ENCODE data around the gene PLG.

The PLG gene

DNA sequence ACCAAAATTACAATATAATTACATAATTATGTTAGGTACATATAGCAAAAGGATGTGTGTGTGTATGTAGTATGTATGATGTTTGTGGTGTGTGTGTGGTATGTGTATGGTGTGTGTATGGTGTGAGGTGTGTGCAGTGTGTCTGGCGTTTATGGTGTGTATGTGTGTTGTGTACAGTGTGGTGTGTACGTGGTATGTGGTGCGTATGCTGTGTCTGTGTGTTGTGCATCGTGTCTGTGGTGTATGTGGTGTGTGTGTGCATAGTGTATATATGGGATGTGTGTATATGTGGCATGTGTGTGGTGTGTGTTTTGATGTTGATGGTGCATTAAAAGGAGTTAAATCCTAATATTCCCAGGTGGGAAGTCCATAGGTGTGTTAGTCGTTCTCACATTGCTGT, 62.8 kb downstream of the PLG start:
- H3K79me2 ChIP-seq (ENCODE audit: low read length) = no peaks in the 10 kb centered on the region
- H3F3A ChIP-seq (ENCODE audit: insufficient read depth, low read length) = no peaks in the 10 kb centered on the region
- H3K27ac ChIP-seq (ENCODE audit: low read length) = no peak overlapping the region
- DNase-seq = no peak
- no peaks in the 10 kb centered on the region for H3K36me3 ChIP-seq (replicated peaks; ENCODE audit: insufficient read depth, low read length)
- TF ChIP-seq EZH2 (optimal IDR thresholded peaks at IDR 0.05; ENCODE audit: low read depth, low read length) = no peak
- TF ChIP-seq, protein P1, sequence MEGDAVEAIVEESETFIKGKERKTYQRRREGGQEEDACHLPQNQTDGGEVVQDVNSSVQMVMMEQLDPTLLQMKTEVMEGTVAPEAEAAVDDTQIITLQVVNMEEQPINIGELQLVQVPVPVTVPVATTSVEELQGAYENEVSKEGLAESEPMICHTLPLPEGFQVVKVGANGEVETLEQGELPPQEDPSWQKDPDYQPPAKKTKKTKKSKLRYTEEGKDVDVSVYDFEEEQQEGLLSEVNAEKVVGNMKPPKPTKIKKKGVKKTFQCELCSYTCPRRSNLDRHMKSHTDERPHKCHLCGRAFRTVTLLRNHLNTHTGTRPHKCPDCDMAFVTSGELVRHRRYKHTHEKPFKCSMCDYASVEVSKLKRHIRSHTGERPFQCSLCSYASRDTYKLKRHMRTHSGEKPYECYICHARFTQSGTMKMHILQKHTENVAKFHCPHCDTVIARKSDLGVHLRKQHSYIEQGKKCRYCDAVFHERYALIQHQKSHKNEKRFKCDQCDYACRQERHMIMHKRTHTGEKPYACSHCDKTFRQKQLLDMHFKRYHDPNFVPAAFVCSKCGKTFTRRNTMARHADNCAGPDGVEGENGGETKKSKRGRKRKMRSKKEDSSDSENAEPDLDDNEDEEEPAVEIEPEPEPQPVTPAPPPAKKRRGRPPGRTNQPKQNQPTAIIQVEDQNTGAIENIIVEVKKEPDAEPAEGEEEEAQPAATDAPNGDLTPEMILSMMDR (IDR thresholded peaks at IDR 0.05; ENCODE audit: low read length) = no peak
- TF ChIP-seq EZH2phosphoT487 (IDR thresholded peaks at IDR 0.05; ENCODE audit: low read length) = no peak
- H2AFZ ChIP-seq (ENCODE audit: low read length) = no peak overlapping the region
- H3K4me2 ChIP-seq (ENCODE audit: low read depth, low read length) = no peak overlapping the region
- no peaks in the 10 kb centered on the region for H3K9me2 ChIP-seq (replicated peaks; ENCODE audit: insufficient read depth, low read length)
- no peaks in the 10 kb centered on the region for H4K20me1 ChIP-seq (ENCODE audit: insufficient read depth, low read length)
- no peaks in the 10 kb centered on the region for H3K9me3 ChIP-seq (replicated peaks; ENCODE audit: insufficient read depth, low read length)
- H3K27me3 ChIP-seq (replicated peaks; ENCODE audit: insufficient read depth, low read length) = no peaks in the 10 kb centered on the region
- no peak overlapping the region for H3K4me3 ChIP-seq (ENCODE audit: low read length)
- no peak overlapping the region for H3K9ac ChIP-seq (ENCODE audit: low read length)
- no peaks in the 10 kb centered on the region for H3K4me1 ChIP-seq (ENCODE audit: low read length)

DNA sequence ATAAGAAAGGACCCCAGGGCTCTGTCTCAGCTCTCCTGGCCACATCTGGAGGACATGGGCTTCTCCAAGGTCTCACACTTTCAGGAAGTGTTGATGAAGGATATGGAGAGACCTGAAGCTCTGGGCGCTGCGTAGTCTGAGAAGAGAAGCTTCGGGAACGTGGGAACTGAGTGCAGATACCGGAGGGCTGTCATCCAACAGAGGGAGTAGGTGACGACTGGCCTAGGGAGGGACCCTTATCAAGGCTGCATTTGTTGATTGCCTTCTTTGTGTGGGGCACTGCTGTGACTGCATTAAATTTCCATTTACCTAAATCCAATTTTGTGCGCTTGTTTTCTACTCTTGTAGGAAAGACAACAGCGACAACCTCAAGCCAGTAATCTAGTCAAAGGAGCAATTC, 63.4 kb downstream of the PLG start:
- no peaks in the 10 kb centered on the region for H3K4me1 ChIP-seq (ENCODE audit: low read length)
- H3K27ac ChIP-seq (ENCODE audit: low read length) = no peak overlapping the region
- no peak overlapping the region for H3K4me3 ChIP-seq (ENCODE audit: low read length)
- no peak overlapping the region for H3K4me2 ChIP-seq (ENCODE audit: low read depth, low read length)
- H4K20me1 ChIP-seq (ENCODE audit: insufficient read depth, low read length) = no peaks in the 10 kb centered on the region
- H3K9ac ChIP-seq (ENCODE audit: low read length) = no peak overlapping the region
- no peak for DNase-seq
- no peaks in the 10 kb centered on the region for H3K9me2 ChIP-seq (replicated peaks; ENCODE audit: insufficient read depth, low read length)
- TF ChIP-seq EZH2phosphoT487 (IDR thresholded peaks at IDR 0.05; ENCODE audit: low read length) = no peak
- TF ChIP-seq, protein P1 (IDR thresholded peaks at IDR 0.05; ENCODE audit: low read length) = no peak
- no peak for TF ChIP-seq EZH2 (optimal IDR thresholded peaks at IDR 0.05; ENCODE audit: low read depth, low read length)
- H3K36me3 ChIP-seq (replicated peaks; ENCODE audit: insufficient read depth, low read length) = no peaks in the 10 kb centered on the region
- no peaks in the 10 kb centered on the region for H3K9me3 ChIP-seq (replicated peaks; ENCODE audit: insufficient read depth, low read length)
- H3F3A ChIP-seq (ENCODE audit: insufficient read depth, low read length) = no peaks in the 10 kb centered on the region
- H3K27me3 ChIP-seq (replicated peaks; ENCODE audit: insufficient read depth, low read length) = no peaks in the 10 kb centered on the region
- no peaks in the 10 kb centered on the region for H3K79me2 ChIP-seq (ENCODE audit: low read length)
- H2AFZ ChIP-seq (ENCODE audit: low read length) = no peak overlapping the region

DNA sequence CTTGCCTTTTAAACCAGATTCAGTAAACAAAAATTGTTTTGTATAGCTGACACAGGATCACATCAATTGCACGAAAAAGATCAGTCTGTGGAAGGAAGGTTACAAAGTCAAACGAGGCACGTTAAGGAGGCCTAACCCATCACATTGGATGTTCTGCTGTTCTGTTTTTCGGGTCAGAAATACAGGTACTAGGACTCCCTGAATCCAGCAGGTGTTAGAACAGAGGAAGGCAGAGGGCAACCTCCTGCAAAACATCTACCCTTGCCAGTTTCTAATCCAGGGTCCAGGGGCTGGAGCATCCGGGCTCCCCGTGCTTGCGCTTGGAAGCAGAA, 64.6 kb downstream of the PLG start:
- H3K9me3 ChIP-seq (replicated peaks; ENCODE audit: insufficient read depth, low read length) = no peaks in the 10 kb centered on the region
- H3K9me2 ChIP-seq (replicated peaks; ENCODE audit: insufficient read depth, low read length) = no peaks in the 10 kb centered on the region
- H3K27ac ChIP-seq (ENCODE audit: low read length) = no peak overlapping the region
- no peaks in the 10 kb centered on the region for H3K27me3 ChIP-seq (replicated peaks; ENCODE audit: insufficient read depth, low read length)
- H4K20me1 ChIP-seq (ENCODE audit: insufficient read depth, low read length) = no peaks in the 10 kb centered on the region
- H3K4me1 ChIP-seq (ENCODE audit: low read length) = no peaks in the 10 kb centered on the region
- TF ChIP-seq, protein P1 (IDR thresholded peaks at IDR 0.05; ENCODE audit: low read length) = no peak
- TF ChIP-seq EZH2phosphoT487 (IDR thresholded peaks at IDR 0.05; ENCODE audit: low read length) (no peak), EZH2 (optimal IDR thresholded peaks at IDR 0.05; ENCODE audit: low read depth, low read length) (no peak)
- peak overlapping the region; percentile 47 for H3K4me3 ChIP-seq (ENCODE audit: low read length)
- H2AFZ ChIP-seq (ENCODE audit: low read length) = no peak overlapping the region; the same call in 1 of the 2 replicates
- no peaks in the 10 kb centered on the region for H3K36me3 ChIP-seq (replicated peaks; ENCODE audit: insufficient read depth, low read length)
- peak overlapping the region; percentile 52; the same call in 1 of the 2 replicates for H3K4me2 ChIP-seq (ENCODE audit: low read depth, low read length)
- H3K79me2 ChIP-seq (ENCODE audit: low read length) = no peaks in the 10 kb centered on the region
- no peaks in the 10 kb centered on the region for H3F3A ChIP-seq (ENCODE audit: insufficient read depth, low read length)
- no peak overlapping the region; the same call in 1 of the 2 replicates for H3K9ac ChIP-seq (ENCODE audit: low read length)
- no peak for DNase-seq
